Hepatocyte (in vitro differentiated cells): ENCODE data around the gene DRAM1. TPM values are rescaled to one million over a fixed set of nuclear protein-coding genes. Genes with fewer than 3 reads are reported as not detected.
"Not testable (repeated sequence)": the region's sequence is repeated elsewhere in the genome, so short reads cannot be mapped to it uniquely, and the experiment has no call there.

Experiments
- DNase-seq: peaks from one replicate; pipeline ENCODE4 v3.0.0-alpha.2; 2016; ENCODE audit warnings: low spot score
- H2AFZ ChIP-seq: fragments of 200-600 bp; sonication (generic); 2 replicates; pipeline ENCODE4 v1.6.0; 2016; ENCODE audit warnings: antibody characterized with exemption, mild to moderate bottlenecking
- H3K27ac ChIP-seq: fragments of 200-600 bp; sonication (generic); 2 replicates; pipeline ENCODE4 v1.5.1; 2016; ENCODE audit warnings: mild to moderate bottlenecking
- H3K27me3 ChIP-seq: fragments of 200-600 bp; sonication (generic); 2 replicates; pipeline ENCODE4 v1.6.1; 2016
- H3K36me3 ChIP-seq: fragments of 200-600 bp; sonication (generic); replicated peaks from 2 replicates; pipeline ENCODE4 v1.5.1; 2016; ENCODE audit warnings: low read depth; ENCODE audit not compliant: insufficient read depth
- H3K4me1 ChIP-seq: fragments of 200-600 bp; sonication (generic); 2 replicates; pipeline ENCODE4 v1.5.1; 2016; ENCODE audit warnings: mild to moderate bottlenecking, moderate library complexity; ENCODE audit not compliant: insufficient read depth
- H3K4me2 ChIP-seq: fragments of 200-600 bp; sonication (generic); 2 replicates; pipeline ENCODE4 v1.6.0; 2016
- H3K4me3 ChIP-seq: fragments of 200-600 bp; sonication (generic); 2 replicates; pipeline ENCODE4 v1.5.1; 2016; ENCODE audit warnings: mild to moderate bottlenecking
- H3K79me2 ChIP-seq: fragments of 200-600 bp; sonication (generic); 2 replicates; pipeline ENCODE4 v1.6.0; 2017; ENCODE audit warnings: mild to moderate bottlenecking
- H3K9me2 ChIP-seq: fragments of 200-600 bp; sonication (generic); replicated peaks from 2 replicates; pipeline ENCODE4 v1.6.0; 2017; ENCODE audit warnings: mild to moderate bottlenecking; ENCODE audit not compliant: insufficient read depth
- H3K9me3 ChIP-seq: fragments of 200-600 bp; sonication (generic); 2 replicates; pipeline ENCODE4 v1.5.1; 2016; ENCODE audit warnings: low read depth, mild to moderate bottlenecking
- H4K20me1 ChIP-seq: fragments of 200-600 bp; sonication (generic); 2 replicates; pipeline ENCODE4 v1.6.0; 2016; ENCODE audit warnings: mild to moderate bottlenecking; ENCODE audit not compliant: insufficient read depth, poor library complexity, severe bottlenecking
- EZH2 ChIP-seq: fragments of 200-600 bp; sonication (generic); IDR thresholded peaks from 2 replicates; pipeline ENCODE4 v1.6.1; 2016; ENCODE audit warnings: antibody characterized with exemption, mild to moderate bottlenecking, borderline replicate concordance
- EZH2phosphoT487 ChIP-seq: fragments of 200-600 bp; sonication (generic); IDR thresholded peaks from one replicate; pipeline ENCODE4 v1.6.1; 2018; ENCODE audit warnings: antibody characterized with exemption, mild to moderate bottlenecking, low read depth, moderate library complexity; ENCODE audit not compliant: unreplicated experiment, severe bottlenecking
- WGBS: methylation state at CpG from one replicate; pipeline ENCODE4 v1.1.6; 2016; ENCODE audit warnings: low lambda C conversion rate; ENCODE audit errors: missing lambda C conversion rate; 5-methylcytosine and 5-hydroxymethylcytosine counted together
- polyA plus RNA-seq: library from polyadenylated mRNA; unstranded; fragments of >200 nt; fragmentation: Nextera tagmentation; extraction: Ambion mirVana; gene quantifications from 2 replicates; pipeline ENCODE4 v1.2.1, GENCODE V29; 2016
- total RNA-seq: library from RNA; depleted of rRNA; stranded (reverse); fragments of >200 nt; gene quantifications from 2 replicates; pipeline ENCODE4 v1.2.3, GENCODE V29; 2014
- TF ChIP-seq, protein P1 (sequence below): fragments of 200-600 bp; sonication (generic); IDR thresholded peaks from 2 replicates; pipeline ENCODE4 v1.5.1; 2016; ENCODE audit warnings: antibody characterized with exemption, mild to moderate bottlenecking; ENCODE audit not compliant: poor library complexity

DRAM1 gene
- total and polyA plus RNA-seq, 2 experiments from 2014 or later = 26.0 to 28.2 TPM

DNA sequence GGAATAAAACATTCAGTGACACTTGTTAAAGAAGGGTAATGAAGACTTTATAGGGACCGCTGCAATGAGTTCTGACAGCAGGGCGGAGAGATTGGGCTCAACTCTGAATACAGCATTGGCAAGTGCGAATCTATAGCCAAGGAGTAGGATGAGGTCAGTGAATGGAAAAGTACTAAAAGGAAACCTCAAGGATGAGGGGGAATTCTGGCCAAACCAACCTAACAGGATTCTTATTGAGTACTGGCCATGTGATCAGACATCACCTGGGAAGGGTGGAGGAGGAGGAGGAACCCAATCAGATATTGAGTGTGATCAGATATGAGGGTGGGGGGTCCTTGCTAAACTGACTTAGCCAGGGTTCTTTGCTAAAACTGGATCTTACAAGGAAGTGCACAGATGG, 31.0 kb downstream of the DRAM1 start:
- Histone ChIP-seq H2AFZ (no peak overlapping the region), H3K27me3 (no peaks in the 10 kb centered on the region), H3K4me3 (no peak overlapping the region), H3K9me2 (no peaks in the 10 kb centered on the region), H3K4me1 (peaks cover 6% of the 10 kb centered on the region), H3K27ac (peak overlapping the region; percentile 69), H4K20me1 (no peaks in the 10 kb centered on the region), H3K9me3 (no peaks in the 10 kb centered on the region), H3K4me2 (no peak overlapping the region), H3K36me3 (no peaks in the 10 kb centered on the region), H3K79me2 (no peaks in the 10 kb centered on the region)
- WGBS = 81% methylated on average over 3 of the region's 3 CpGs
- TF ChIP-seq EZH2 (no peak), EZH2phosphoT487 (no peak)
- TF ChIP-seq, protein P1, sequence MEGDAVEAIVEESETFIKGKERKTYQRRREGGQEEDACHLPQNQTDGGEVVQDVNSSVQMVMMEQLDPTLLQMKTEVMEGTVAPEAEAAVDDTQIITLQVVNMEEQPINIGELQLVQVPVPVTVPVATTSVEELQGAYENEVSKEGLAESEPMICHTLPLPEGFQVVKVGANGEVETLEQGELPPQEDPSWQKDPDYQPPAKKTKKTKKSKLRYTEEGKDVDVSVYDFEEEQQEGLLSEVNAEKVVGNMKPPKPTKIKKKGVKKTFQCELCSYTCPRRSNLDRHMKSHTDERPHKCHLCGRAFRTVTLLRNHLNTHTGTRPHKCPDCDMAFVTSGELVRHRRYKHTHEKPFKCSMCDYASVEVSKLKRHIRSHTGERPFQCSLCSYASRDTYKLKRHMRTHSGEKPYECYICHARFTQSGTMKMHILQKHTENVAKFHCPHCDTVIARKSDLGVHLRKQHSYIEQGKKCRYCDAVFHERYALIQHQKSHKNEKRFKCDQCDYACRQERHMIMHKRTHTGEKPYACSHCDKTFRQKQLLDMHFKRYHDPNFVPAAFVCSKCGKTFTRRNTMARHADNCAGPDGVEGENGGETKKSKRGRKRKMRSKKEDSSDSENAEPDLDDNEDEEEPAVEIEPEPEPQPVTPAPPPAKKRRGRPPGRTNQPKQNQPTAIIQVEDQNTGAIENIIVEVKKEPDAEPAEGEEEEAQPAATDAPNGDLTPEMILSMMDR = no peak
- no peak for DNase-seq

DNA sequence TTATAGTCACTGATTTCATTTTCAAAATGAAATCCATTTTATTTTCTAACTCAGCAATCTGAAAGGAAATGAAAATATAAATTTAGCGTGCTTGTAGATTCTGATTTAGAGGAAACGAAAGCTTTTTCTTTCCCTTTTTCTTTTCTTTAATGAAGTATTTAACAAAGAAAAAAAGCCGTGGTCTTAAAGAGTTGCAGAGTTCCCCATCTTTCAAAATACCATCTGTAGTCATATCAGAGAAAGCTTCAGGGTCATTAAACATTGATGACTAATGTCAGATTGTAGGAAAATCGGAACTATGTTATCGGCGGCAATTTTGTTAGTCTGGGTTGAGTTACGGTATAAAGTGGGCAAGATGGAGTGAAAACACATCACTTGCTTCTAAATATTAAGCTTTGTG, 32.3 kb downstream of the DRAM1 start:
- Histone ChIP-seq H3K4me1 (peaks cover 6% of the 10 kb centered on the region), H3K9me2 (no peaks in the 10 kb centered on the region), H4K20me1 (no peaks in the 10 kb centered on the region), H3K9me3 (no peaks in the 10 kb centered on the region), H3K79me2 (no peaks in the 10 kb centered on the region), H2AFZ (no peak overlapping the region), H3K4me3 (no peak overlapping the region), H3K27ac (peak overlapping the region; percentile 69), H3K27me3 (no peaks in the 10 kb centered on the region), H3K36me3 (no peaks in the 10 kb centered on the region), H3K4me2 (peak overlapping the region; percentile 45)
- TF ChIP-seq EZH2phosphoT487 (no peak), EZH2 (no peak)
- TF ChIP-seq, protein P1 = no peak
- no peak for DNase-seq
- WGBS = 73% methylated on average over 7 of the region's 7 CpGs

DNA sequence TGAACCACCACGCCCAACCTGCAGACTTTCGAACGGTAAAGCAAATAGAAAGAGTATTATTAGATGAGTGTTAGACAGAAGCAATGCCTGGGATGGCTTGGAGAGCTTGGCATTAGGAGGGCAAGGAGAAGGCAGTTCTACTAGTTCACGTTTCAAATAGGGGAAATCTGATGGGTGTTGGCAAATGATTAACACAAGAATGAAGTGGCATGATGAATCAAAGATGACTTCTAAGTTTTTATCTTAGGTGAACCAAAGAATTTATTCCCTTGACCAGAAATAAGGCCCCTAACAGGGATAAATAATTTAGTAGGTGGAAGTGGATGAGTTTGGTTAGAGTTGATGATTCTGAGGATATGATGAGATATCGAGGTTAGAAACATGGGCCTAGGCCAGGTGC, 38.5 kb downstream of the DRAM1 start:
- TF ChIP-seq, protein P1 = no peak
- TF ChIP-seq EZH2phosphoT487 (no peak), EZH2 (no peak)

DNA sequence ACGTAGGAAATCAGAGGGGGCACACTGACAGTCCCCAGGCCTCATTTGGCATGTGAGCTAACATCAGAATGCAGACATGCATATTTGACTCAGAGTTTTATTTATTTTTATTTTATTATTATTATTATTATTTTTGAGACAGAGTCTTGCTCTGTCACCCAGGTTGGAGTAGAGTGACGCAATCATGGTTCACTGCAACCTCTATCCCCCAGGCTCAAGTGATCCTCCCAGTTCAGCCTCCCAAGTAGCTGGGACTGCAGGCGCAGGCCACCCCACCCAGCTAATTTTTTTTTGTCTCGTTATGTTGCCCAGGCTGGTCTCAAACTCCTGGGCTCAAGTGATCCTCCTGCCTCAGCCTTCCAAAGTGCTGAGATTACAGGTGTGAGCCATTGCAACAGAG, 41.4 kb downstream of the DRAM1 start:
- WGBS = 96% methylated on average over 4 of the region's 4 CpGs
- not testable (repeated sequence) for H3K9me3 ChIP-seq, H3K79me2 ChIP-seq, H4K20me1 ChIP-seq, H3K36me3 ChIP-seq, H3K4me3 ChIP-seq, DNase-seq, H3K4me1 ChIP-seq, H3K27me3 ChIP-seq, H3K27ac ChIP-seq, H2AFZ ChIP-seq, H3K9me2 ChIP-seq, H3K4me2 ChIP-seq

More for the DNA sequence above, 38.5 kb downstream of the DRAM1 start:
- H3K79me2 ChIP-seq = no peaks in the 10 kb centered on the region
- no peaks in the 10 kb centered on the region for H3K9me3 ChIP-seq
- 72% methylated on average over 5 of the region's 5 CpGs for WGBS
- H3K36me3 ChIP-seq = no peaks in the 10 kb centered on the region
- H3K27ac ChIP-seq = no peak overlapping the region
- H2AFZ ChIP-seq = no peak overlapping the region
- no peaks in the 10 kb centered on the region for H3K9me2 ChIP-seq
- H3K4me3 ChIP-seq = no peak overlapping the region
- no peaks in the 10 kb centered on the region for H3K4me1 ChIP-seq
- no peaks in the 10 kb centered on the region for H3K27me3 ChIP-seq
- DNase-seq = no peak
- no peaks in the 10 kb centered on the region for H4K20me1 ChIP-seq
- no peak overlapping the region for H3K4me2 ChIP-seq
